Adrenal gland (tissue), 5 donors: ENCODE data around the gene UCHL5.

ENCODE experiments used
- POLR2A ChIP-seq, 2 donors: fragments of 450-650 bp; IDR thresholded peaks; one replicate each; pipeline ENCODE4 v1.6.1; 2017; ENCODE audit warnings: antibody characterized with exemption in 2 of 2, mild to moderate bottlenecking in 2 of 2, moderate library complexity in 1 of 2
- TF ChIP-seq, protein P1 (sequence below), 6 experiments: fragments of 450-650 bp in 4 of 6; fragments of 200-600 bp in 2 of 6; sonication (generic) in 1 of 6; IDR thresholded peaks; 1 replicate in 5 of 6; 2 replicates in 1 of 6; pipeline versions ENCODE4 v1.5.1 to v1.8.0; 2016 to 2021; ENCODE audit warnings: antibody characterized with exemption in 6 of 6, mild to moderate bottlenecking in 2 of 6, moderate library complexity in 1 of 6
- donor health status: DM: no; HTN: no; CAD: no.

DNA sequence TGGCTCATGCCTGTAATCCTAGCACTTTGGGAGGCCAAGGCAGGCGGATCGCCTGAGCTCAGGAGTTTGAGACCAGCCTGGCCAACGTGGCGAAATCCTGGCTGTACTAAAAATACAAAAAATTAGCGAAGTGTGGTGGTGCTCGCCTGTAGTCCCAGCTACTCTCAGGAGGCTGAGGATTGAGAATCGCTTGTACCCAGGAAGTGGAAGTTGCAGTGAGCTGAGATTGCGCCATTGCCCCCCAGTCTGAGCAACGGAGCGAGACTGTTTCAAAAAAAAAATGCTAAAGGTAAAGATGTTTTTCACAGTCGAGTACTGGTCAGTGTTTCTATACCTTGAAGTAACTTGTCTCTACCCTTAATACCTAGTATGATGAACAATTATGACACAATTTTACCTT is 35.0 kb upstream of the UCHL5 start:
- TF ChIP-seq, protein P1, sequence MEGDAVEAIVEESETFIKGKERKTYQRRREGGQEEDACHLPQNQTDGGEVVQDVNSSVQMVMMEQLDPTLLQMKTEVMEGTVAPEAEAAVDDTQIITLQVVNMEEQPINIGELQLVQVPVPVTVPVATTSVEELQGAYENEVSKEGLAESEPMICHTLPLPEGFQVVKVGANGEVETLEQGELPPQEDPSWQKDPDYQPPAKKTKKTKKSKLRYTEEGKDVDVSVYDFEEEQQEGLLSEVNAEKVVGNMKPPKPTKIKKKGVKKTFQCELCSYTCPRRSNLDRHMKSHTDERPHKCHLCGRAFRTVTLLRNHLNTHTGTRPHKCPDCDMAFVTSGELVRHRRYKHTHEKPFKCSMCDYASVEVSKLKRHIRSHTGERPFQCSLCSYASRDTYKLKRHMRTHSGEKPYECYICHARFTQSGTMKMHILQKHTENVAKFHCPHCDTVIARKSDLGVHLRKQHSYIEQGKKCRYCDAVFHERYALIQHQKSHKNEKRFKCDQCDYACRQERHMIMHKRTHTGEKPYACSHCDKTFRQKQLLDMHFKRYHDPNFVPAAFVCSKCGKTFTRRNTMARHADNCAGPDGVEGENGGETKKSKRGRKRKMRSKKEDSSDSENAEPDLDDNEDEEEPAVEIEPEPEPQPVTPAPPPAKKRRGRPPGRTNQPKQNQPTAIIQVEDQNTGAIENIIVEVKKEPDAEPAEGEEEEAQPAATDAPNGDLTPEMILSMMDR (IDR thresholded peaks at IDR 0.05), result no peak
- no peak for TF ChIP-seq POLR2A (IDR thresholded peaks at IDR 0.05)
